Left lung (tissue), 10 donors: Measurements from ENCODE around the gene MBIP. TPM values are rescaled to one million over a fixed set of nuclear protein-coding genes. Genes with fewer than 3 reads are reported as not detected.

Experiments
- ATAC-seq: fragments of 200-7000 bp; cut with Tn5 transposase; one replicate; pipeline ENCODE4 v1.9.1; 2020; ENCODE audit warnings: moderate library complexity
- DNase-seq, 4 donors: peaks; one replicate each; pipeline ENCODE4 v3.0.0-alpha.2; 2013 to 2020
- H3K27ac ChIP-seq, 2 donors: fragments of 200-600 bp; sonication (generic) in 1 of 2; one replicate each; pipeline versions ENCODE4 v1.5.0 to v1.8.0; 2020 to 2021
- H3K27me3 ChIP-seq, 2 donors: fragments of 200-600 bp; sonication (generic) in 1 of 2; one replicate each; pipeline versions ENCODE4 v1.5.0 to v1.8.0; 2020 to 2021
- H3K36me3 ChIP-seq, 2 donors: fragments of 200-600 bp; sonication (generic) in 1 of 2; one replicate each; pipeline versions ENCODE4 v1.5.0 to v1.8.0; 2020 to 2021
- H3K4me1 ChIP-seq, 2 donors: fragments of 200-600 bp; one replicate each; pipeline ENCODE4 v1.8.0; 2021
- H3K4me3 ChIP-seq, 2 donors: fragments of 200-600 bp; sonication (generic) in 1 of 2; one replicate each; pipeline versions ENCODE4 v1.5.0 to v1.8.0; 2020 to 2021; ENCODE audit warnings: mild to moderate bottlenecking in 1 of 2
- H3K9me3 ChIP-seq, 2 donors: fragments of 200-600 bp; sonication (generic) in 1 of 2; one replicate each; pipeline versions ENCODE4 v1.5.0 to v1.8.0; 2020 to 2021
- intact Hi-C, 2 donors: fragments of 100-400 bp; cut with DNase I; formaldehyde crosslinking; loops; one replicate each; pipeline versions ENCODE4 v1.11.2 to v1.14.2; 2022
- polyA plus RNA-seq, 6 donors: library from polyadenylated mRNA; unstranded; fragments of 120-200 nt; gene quantifications; one replicate each; pipeline ENCODE4 v1.2.1, GENCODE V29; 2013; ENCODE audit not compliant: insufficient read length in 6 of 6
- total RNA-seq, 2 donors: library from RNA; stranded (reverse); fragmentation: NEBNext Ultra II Directional; extraction: Animal tissue kit (Norgen Biotek cat#: 25700); gene quantifications; one replicate each; pipeline ENCODE4 v1.2.1, GENCODE V29; 2021
- TF ChIP-seq, protein P1 (sequence below), 2 donors: fragments of 200-600 bp; sonication (generic) in 1 of 2; IDR thresholded peaks; one replicate each; pipeline versions ENCODE4 v1.5.0 to v1.8.0; 2021; ENCODE audit warnings: antibody characterized with exemption in 2 of 2
- donor health status: DM: no; HTN: yes; CAD: no.
- donor health status: DM: no; HTN: no; CAD: no.

MBIP gene
- total and polyA plus RNA-seq, 8 donors = 85.1 to 188 (median 151) TPM

DNA sequence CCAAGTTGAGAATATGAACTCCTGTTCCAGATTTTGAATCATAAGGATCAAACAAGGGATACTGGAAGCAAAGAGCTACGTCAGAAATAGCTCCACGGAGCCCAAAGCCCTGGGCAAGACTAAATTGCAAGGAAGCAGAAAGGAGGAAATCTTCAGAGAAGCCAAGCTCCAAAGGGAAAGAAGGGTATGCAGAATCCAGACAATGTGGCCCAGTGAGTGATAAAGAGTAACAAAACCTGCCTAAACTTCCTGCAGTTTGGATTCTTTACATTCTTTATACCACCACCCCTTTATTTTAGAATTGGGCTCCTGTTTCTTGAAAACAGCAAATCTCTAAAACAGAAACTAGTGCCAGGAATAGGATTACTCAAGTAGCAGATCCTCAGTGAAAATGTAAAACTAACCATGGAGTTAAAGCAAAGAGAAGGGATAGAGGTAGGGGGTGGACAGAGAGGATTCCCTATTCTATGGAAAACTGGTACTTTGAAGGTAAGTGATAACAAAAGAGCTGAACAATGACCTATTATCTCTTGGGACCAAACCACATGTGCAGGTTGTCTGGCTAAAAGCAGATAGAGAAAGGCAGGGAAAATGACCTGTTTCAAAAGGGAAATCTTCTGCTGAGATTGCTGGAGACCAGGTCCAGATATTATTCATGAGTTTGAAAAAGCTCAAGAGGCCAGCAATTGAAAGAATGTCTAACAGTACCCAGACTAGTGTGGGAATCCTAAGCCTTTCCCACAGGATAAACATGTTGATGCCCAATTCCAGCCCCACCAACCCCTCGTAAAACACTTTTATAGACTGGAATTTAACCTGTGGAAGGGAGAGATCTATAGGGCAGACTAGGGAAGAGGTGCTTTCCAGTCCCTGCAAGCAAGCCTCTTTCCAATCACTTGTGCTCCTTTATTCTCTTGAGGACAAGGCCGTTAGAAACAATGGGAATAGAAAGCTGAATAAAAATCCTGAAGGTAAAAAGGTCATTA lies 24.5 kb downstream of the MBIP start:
- H3K4me3 ChIP-seq = no peak overlapping the region
- TF ChIP-seq, protein P1, sequence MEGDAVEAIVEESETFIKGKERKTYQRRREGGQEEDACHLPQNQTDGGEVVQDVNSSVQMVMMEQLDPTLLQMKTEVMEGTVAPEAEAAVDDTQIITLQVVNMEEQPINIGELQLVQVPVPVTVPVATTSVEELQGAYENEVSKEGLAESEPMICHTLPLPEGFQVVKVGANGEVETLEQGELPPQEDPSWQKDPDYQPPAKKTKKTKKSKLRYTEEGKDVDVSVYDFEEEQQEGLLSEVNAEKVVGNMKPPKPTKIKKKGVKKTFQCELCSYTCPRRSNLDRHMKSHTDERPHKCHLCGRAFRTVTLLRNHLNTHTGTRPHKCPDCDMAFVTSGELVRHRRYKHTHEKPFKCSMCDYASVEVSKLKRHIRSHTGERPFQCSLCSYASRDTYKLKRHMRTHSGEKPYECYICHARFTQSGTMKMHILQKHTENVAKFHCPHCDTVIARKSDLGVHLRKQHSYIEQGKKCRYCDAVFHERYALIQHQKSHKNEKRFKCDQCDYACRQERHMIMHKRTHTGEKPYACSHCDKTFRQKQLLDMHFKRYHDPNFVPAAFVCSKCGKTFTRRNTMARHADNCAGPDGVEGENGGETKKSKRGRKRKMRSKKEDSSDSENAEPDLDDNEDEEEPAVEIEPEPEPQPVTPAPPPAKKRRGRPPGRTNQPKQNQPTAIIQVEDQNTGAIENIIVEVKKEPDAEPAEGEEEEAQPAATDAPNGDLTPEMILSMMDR (IDR thresholded peaks at IDR 0.05) = no peak
- ATAC-seq (no peak), DNase-seq (no peak)
- H3K36me3 ChIP-seq = peaks cover 0 to 28% of the 10 kb centered on the region in 2 donors
- H3K27me3 ChIP-seq = no peaks in the 10 kb centered on the region
- no peak overlapping the region for H3K27ac ChIP-seq
- H3K9me3 ChIP-seq = no peaks in the 10 kb centered on the region
- H3K4me1 ChIP-seq = peaks cover 5 to 9% of the 10 kb centered on the region in 2 donors
- intact Hi-C loops = no loop called here

DNA sequence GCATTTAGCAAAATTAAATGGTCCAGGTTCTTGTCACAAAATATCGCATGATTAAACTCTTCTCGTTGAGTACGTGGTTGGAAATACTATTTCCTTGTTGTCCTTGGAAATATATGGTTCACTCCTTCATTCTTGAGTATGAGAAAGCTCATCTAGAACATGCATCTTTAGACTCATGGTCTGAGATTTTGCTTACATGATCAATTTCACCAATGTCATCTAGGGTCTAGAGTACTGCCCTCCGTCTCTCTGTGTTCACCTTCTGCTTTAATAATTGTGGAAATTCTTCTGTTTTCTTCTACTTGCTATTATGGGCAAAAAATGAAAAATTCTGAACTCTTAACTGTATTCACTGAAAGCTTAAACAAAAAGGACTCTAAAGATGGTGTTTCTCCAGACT lies 25.9 kb downstream of the MBIP start:
- no peak for ATAC-seq
- intact Hi-C loops = no loop called here

DNA sequence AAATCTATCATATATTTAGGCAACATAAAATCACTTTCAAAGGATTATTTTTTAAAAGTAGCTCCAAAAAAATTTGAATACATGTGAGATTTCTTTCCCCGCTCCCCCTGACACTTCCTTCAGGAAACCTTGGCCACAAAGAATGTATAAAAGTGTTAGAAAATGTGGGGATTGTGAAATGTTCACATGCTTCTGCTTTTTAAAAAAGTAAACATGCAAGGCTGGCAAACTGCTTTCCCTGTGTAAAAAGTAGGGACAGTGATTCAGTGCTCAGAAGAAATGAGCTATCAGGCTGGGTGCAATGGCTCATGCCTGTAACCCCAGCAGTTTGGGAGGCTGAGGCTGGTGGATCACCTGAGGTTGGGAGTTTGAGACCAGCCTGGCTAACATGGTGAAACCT lies 26.6 kb downstream of the MBIP start:
- DNase-seq = peak in 1 of 4 donors; percentile 23
- Histone ChIP-seq H3K9me3 (no peaks in the 10 kb centered on the region), H3K27me3 (no peaks in the 10 kb centered on the region), H3K4me3 (no peak overlapping the region), H3K36me3 (peaks cover 0 to 24% of the 10 kb centered on the region in 2 donors), H3K4me1 (peaks cover 0 to 9% of the 10 kb centered on the region in 2 donors), H3K27ac (no peak overlapping the region)
- peak; percentile 72 for ATAC-seq
- intact Hi-C loops = no loop called here
- TF ChIP-seq, protein P1 (IDR thresholded peaks at IDR 0.05) = no peak

More for the DNA sequence above, 25.9 kb downstream of the MBIP start:
- H3K4me1 ChIP-seq = peaks cover 0 to 9% of the 10 kb centered on the region in 2 donors
- TF ChIP-seq, protein P1 (IDR thresholded peaks at IDR 0.05) = no peak
- no peak overlapping the region for H3K27ac ChIP-seq
- H3K9me3 ChIP-seq = no peaks in the 10 kb centered on the region
- no peaks in the 10 kb centered on the region for H3K27me3 ChIP-seq
- H3K4me3 ChIP-seq = no peak overlapping the region
- H3K36me3 ChIP-seq = peaks cover 0 to 26% of the 10 kb centered on the region in 2 donors
- DNase-seq = no peak

DNA sequence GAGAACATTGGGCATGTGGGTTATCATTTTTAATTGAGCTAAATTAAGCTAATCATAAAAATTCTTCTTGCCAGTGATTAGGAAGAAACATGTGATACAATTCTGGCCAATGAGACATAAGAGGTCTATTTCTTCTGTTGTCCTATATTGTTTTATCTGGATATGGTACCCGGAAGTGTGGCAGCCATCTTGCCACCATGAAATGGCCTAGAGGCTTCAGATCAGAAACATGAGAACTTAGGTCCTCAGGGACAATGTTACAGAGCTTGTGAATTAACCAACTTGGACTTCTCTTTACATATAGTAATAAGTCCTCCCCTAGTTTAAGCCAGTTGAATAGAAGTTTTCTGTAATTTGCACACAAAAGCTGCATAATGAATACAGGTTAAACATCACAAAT lies 30.5 kb downstream of the MBIP start:
- no peak overlapping the region for H3K27ac ChIP-seq
- H3K4me1 ChIP-seq = peaks cover 0 to 9% of the 10 kb centered on the region in 2 donors
- ATAC-seq (no peak), DNase-seq (no peak)
- no peaks in the 10 kb centered on the region for H3K27me3 ChIP-seq
- no peak overlapping the region for H3K4me3 ChIP-seq
- intact Hi-C loops = no loop called here
- no peaks in the 10 kb centered on the region for H3K9me3 ChIP-seq
- TF ChIP-seq, protein P1 (IDR thresholded peaks at IDR 0.05) = no peak
- no peaks in the 10 kb centered on the region for H3K36me3 ChIP-seq

DNA sequence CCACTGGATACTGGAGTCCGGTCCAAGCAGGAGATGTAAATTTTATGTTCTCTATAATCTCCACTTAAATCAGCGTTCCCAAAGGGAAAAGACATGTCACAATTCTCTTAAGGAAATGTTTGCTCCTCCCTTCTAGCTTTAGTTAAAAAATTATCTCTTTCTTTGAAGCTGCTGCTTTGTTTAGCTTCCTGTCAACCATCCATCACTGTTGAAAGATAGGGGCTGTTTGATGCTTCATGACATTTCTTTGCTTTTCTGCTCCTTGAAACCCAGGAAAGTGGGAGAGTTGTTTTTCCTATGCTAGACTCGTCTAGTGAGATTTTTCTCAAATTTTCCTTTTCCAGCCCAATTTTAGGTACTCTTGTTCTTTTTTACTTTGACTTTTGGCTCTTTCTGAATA lies 31.9 kb downstream of the MBIP start:
- Histone ChIP-seq H3K4me3 (no peak overlapping the region), H3K36me3 (no peaks in the 10 kb centered on the region), H3K27me3 (no peaks in the 10 kb centered on the region), H3K4me1 (peaks cover 0 to under 1% of the 10 kb centered on the region in 2 donors), H3K27ac (no peak overlapping the region), H3K9me3 (no peaks in the 10 kb centered on the region)
- TF ChIP-seq, protein P1 (IDR thresholded peaks at IDR 0.05) = no peak
- ATAC-seq = no peak
- intact Hi-C loops = no loop called here
- DNase-seq = no peak
